ENCODE data around the gene ALAS1.

- TF ChIP-seq, protein P1, sequence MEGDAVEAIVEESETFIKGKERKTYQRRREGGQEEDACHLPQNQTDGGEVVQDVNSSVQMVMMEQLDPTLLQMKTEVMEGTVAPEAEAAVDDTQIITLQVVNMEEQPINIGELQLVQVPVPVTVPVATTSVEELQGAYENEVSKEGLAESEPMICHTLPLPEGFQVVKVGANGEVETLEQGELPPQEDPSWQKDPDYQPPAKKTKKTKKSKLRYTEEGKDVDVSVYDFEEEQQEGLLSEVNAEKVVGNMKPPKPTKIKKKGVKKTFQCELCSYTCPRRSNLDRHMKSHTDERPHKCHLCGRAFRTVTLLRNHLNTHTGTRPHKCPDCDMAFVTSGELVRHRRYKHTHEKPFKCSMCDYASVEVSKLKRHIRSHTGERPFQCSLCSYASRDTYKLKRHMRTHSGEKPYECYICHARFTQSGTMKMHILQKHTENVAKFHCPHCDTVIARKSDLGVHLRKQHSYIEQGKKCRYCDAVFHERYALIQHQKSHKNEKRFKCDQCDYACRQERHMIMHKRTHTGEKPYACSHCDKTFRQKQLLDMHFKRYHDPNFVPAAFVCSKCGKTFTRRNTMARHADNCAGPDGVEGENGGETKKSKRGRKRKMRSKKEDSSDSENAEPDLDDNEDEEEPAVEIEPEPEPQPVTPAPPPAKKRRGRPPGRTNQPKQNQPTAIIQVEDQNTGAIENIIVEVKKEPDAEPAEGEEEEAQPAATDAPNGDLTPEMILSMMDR (optimal IDR thresholded peaks at IDR 0.05 in 1 of 3, IDR thresholded peaks at IDR 0.05 in 1 of 3, conservative IDR thresholded peaks at IDR 0.05 in 1 of 3; ENCODE audit: extremely low read depth in 1 of 3, insufficient read depth in 2 of 3, low read length in 3 of 3), result no peak
- TF ChIP-seq EZH2 (IDR thresholded peaks at IDR 0.05; ENCODE audit: low read length), result no peak
Measured at GRCh38 chr3:52218026-52218425, 20.1 kb downstream of the ALAS1 start.
